HepG2 (cell line): ENCODE data around the gene EBF4. TPM values are rescaled to one million over a fixed set of nuclear protein-coding genes. Genes with fewer than 3 reads are reported as not detected.

ENCODE experiments used
- AKAP8 ChIP-seq: sonication (generic); formaldehyde crosslinking; IDR thresholded peaks from 2 replicates; pipeline ENCODE4 v1.5.1; 2020; ENCODE audit warnings: mild to moderate bottlenecking, missing genetic modification reagents
- CBFB ChIP-seq: sonication (generic); formaldehyde crosslinking; IDR thresholded peaks from 2 replicates; pipeline ENCODE4 v1.4.0; 2020; ENCODE audit warnings: missing genetic modification reagents
- ELF1 ChIP-seq: sonication (generic); formaldehyde crosslinking; IDR thresholded peaks from 2 replicates; pipeline ENCODE4 v1.4.0; 2020; ENCODE audit warnings: missing genetic modification reagents
- ETV5 ChIP-seq: IDR thresholded peaks from 2 replicates; pipeline ENCODE4 v1.6.1; 2018; ENCODE audit warnings: missing biosample characterization, missing genetic modification reagents, inconsistent platforms, borderline replicate concordance
- GABPB1 ChIP-seq: IDR thresholded peaks from 2 replicates; pipeline ENCODE4 v1.6.1; 2016; ENCODE audit warnings: mild to moderate bottlenecking, missing genetic modification reagents, moderate library complexity, missing compliant biosample characterization
- KDM5B ChIP-seq: sonication (generic); formaldehyde crosslinking; IDR thresholded peaks from 2 replicates; pipeline ENCODE4 v1.4.0; 2020; ENCODE audit warnings: missing genetic modification reagents, mild to moderate bottlenecking, borderline replicate concordance
- POGZ ChIP-seq: sonication (generic); formaldehyde crosslinking; IDR thresholded peaks from 2 replicates; pipeline ENCODE4 v1.4.0; 2020; ENCODE audit warnings: mild to moderate bottlenecking, missing genetic modification reagents
- REXO4 ChIP-seq: sonication (generic); formaldehyde crosslinking; IDR thresholded peaks from 2 replicates; pipeline ENCODE4 v1.8.0; 2022; ENCODE audit warnings: missing genetic modification reagents, mild to moderate bottlenecking, borderline replicate concordance
- SALL1 ChIP-seq: sonication (generic); formaldehyde crosslinking; IDR thresholded peaks from 2 replicates; pipeline ENCODE4 v1.8.0; 2022; ENCODE audit warnings: mild to moderate bottlenecking, missing genetic modification reagents
- SMC3 ChIP-seq: IDR thresholded peaks from 2 replicates; pipeline ENCODE4 v1.6.1; 2011; ENCODE audit warnings: low read length, improper control_type of control experiment
- SPEN ChIP-seq: sonication (generic); formaldehyde crosslinking; IDR thresholded peaks from 2 replicates; pipeline ENCODE4 v1.5.1; 2020; ENCODE audit warnings: low read depth, mild to moderate bottlenecking, missing genetic modification reagents
- SRSF4 ChIP-seq: fragments of 200-400 bp; formaldehyde crosslinking; IDR thresholded peaks from one replicate; pipeline ENCODE4 v1.6.1; 2018; ENCODE audit warnings: mild to moderate bottlenecking, low read depth, low read length, moderate library complexity; ENCODE audit not compliant: poor library complexity, severe bottlenecking
- ZFP41 ChIP-seq: sonication (generic); formaldehyde crosslinking; IDR thresholded peaks from 2 replicates; pipeline ENCODE4 v1.4.0; 2020; ENCODE audit warnings: mild to moderate bottlenecking, missing genetic modification reagents, borderline replicate concordance
- ZNF225 ChIP-seq: sonication (generic); formaldehyde crosslinking; IDR thresholded peaks from 2 replicates; pipeline ENCODE4 v1.4.0; 2020; ENCODE audit warnings: mild to moderate bottlenecking, missing genetic modification reagents
- ZNF235 ChIP-seq: sonication (generic); formaldehyde crosslinking; IDR thresholded peaks from 2 replicates; pipeline ENCODE4 v1.8.1; 2023; ENCODE audit warnings: mild to moderate bottlenecking, missing genetic modification reagents, borderline replicate concordance
- ZNF674 ChIP-seq: sonication (generic); formaldehyde crosslinking; IDR thresholded peaks from 2 replicates; pipeline ENCODE4 v1.5.0; 2020; ENCODE audit warnings: low read depth, mild to moderate bottlenecking, missing genetic modification reagents
- ZNF776 ChIP-seq: sonication (generic); formaldehyde crosslinking; IDR thresholded peaks from 2 replicates; pipeline ENCODE4 v1.4.0; 2020; ENCODE audit warnings: mild to moderate bottlenecking, missing genetic modification reagents
- polyA plus RNA-seq, 8 experiments: library from polyadenylated mRNA; depleted of rRNA in 3 of 8; stranded (reverse) in 7 of 8; unstranded in 1 of 8; fragments of >200 nt; fragmentation: Illumina TruSeq in 4 of 8; extraction: Trizol in 4 of 8; gene quantifications; 2 replicates each; pipeline versions ENCODE4 v1.2.1 to v1.2.3, GENCODE V29; 2011 to 2016; ENCODE audit warnings: low read depth in 4 of 8, missing spikeins in 1 of 8, mixed read lengths in 1 of 8; ENCODE audit not compliant: insufficient read depth in 1 of 8
- total RNA-seq, 5 experiments: library from RNA; depleted of rRNA; stranded (reverse); fragments of >200 nt; fragmentation: Illumina TruSeq; extraction: Trizol; gene quantifications; 2 replicates each; pipeline ENCODE4 v1.2.3, GENCODE V29; 2016; ENCODE audit warnings: low read depth in 1 of 5
- TF ChIP-seq, protein P1 (sequence below): sonication (generic); formaldehyde crosslinking; IDR thresholded peaks from 2 replicates; pipeline ENCODE4 v1.4.0; 2020; ENCODE audit warnings: mild to moderate bottlenecking, missing genetic modification reagents
- TF ChIP-seq, protein P2 (sequence below): sonication (generic); formaldehyde crosslinking; IDR thresholded peaks from 2 replicates; pipeline ENCODE4 v1.8.1; 2023; ENCODE audit warnings: mild to moderate bottlenecking, moderate library complexity, missing genetic modification reagents
- TF ChIP-seq, protein P3 (sequence below): sonication (generic); formaldehyde crosslinking; IDR thresholded peaks from 2 replicates; pipeline ENCODE4 v1.8.0; 2022; ENCODE audit warnings: missing genetic modification reagents, mild to moderate bottlenecking, borderline replicate concordance
- TF ChIP-seq, protein P4 (sequence below), 2 experiments: sonication (generic) in 1 of 2; formaldehyde crosslinking in 1 of 2; IDR thresholded peaks; 2 replicates each; pipeline versions ENCODE4 v1.4.0 to v1.6.1; 2018 to 2020; ENCODE audit warnings: missing genetic modification reagents in 2 of 2, borderline replicate concordance in 1 of 2, low read depth in 1 of 2, mild to moderate bottlenecking in 1 of 2, missing biosample characterization in 1 of 2
- TF ChIP-seq, protein P5 (sequence below): IDR thresholded peaks from 2 replicates; pipeline ENCODE4 v1.6.1; 2016; ENCODE audit warnings: low read depth, control low read depth

Gene EBF4
- total and polyA plus RNA-seq, 2 of the 13 experiments (the other 11 are each of a cell fraction or from before 2014, with no cell fraction given) = 0.84 to 2.2 TPM

DNA sequence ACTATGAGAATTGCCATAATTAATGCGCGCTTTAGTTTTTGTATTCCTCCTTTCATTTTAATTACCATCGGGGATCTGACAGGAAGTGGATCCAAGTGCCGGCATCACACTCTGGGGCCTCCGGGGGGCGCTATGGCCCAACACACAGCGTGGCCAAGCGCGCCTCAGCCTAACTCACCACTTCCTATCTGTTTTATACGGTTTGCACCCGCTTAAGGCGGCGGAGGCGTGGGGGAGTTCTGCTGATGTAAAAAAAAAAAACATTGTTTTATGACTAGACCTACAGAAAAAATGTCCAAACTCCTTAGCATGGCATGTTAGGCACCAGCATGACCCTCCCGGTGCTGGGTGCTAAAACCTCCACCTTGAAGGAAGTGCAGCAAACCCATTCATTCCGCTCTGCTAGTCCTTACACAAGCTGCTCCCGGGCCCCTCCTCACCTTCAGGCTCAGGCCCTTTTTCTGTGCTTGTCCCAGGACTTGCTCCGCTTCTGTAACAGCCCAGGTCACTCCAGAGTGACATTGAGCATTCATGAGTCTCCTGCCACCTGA lies 4.5 kb upstream of the EBF4 start (continued):
- TF ChIP-seq, protein P1, sequence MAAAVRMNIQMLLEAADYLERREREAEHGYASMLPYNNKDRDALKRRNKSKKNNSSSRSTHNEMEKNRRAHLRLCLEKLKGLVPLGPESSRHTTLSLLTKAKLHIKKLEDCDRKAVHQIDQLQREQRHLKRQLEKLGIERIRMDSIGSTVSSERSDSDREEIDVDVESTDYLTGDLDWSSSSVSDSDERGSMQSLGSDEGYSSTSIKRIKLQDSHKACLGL (CRISPR knock-in tag) = 0 out of 2 replicates have a peak, but pooled peaks have one; percentile 33
- TF ChIP-seq POGZ (CRISPR knock-in tag) (0 out of 2 replicates have a peak, but pooled peaks have one; percentile 14), KDM5B (CRISPR knock-in tag) (0 out of 2 replicates have a peak, but pooled peaks have one; percentile 17), SALL1 (CRISPR knock-in tag) (no peak), ZNF235 (CRISPR knock-in tag) (0 out of 2 replicates have a peak, but pooled peaks have one; percentile 46), ZNF225 (CRISPR knock-in tag) (peak; percentile 26; the same call in 1 of the 2 replicates), AKAP8 (CRISPR knock-in tag) (no peak), ZFP41 (0 out of 2 replicates have a peak, but pooled peaks have one; percentile 13), SMC3 (0 out of 2 replicates have a peak, but pooled peaks have one; percentile 19), CBFB (CRISPR knock-in tag) (peak; percentile 9; the same call in 1 of the 2 replicates), ZNF776 (CRISPR knock-in tag) (no peak), ELF1 (CRISPR knock-in tag) (0 out of 2 replicates have a peak, but pooled peaks have one; percentile 42), ETV5 (CRISPR knock-in tag) (peak; percentile 44; the same call in 1 of the 2 replicates), SRSF4 (no peak), SPEN (peak; percentile 51; the same call in 1 of the 2 replicates), GABPB1 (CRISPR knock-in tag) (peak; percentile 60), ZNF674 (no peak), REXO4 (CRISPR knock-in tag) (no peak)
- TF ChIP-seq, protein P2, sequence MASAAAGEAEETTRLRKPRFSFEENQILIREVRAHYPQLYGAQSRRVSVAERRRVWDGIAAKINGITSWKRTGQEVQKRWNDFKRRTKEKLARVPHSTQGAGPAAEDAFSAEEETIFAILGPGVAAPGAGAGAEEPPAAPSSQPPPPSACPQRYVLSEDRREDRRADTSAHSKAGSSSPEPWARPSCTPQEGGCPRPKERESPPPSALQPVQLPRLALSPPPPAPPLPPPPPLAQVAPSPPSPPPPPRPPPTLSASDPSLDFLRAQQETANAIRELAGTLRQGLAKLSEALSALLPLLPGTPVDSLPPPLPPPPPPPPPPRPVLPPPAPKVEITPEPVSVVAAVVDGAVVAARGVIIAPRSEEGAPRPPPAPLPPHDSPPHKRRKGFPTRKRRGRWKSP (CRISPR knock-in tag) = no peak
- TF ChIP-seq, protein P3, sequence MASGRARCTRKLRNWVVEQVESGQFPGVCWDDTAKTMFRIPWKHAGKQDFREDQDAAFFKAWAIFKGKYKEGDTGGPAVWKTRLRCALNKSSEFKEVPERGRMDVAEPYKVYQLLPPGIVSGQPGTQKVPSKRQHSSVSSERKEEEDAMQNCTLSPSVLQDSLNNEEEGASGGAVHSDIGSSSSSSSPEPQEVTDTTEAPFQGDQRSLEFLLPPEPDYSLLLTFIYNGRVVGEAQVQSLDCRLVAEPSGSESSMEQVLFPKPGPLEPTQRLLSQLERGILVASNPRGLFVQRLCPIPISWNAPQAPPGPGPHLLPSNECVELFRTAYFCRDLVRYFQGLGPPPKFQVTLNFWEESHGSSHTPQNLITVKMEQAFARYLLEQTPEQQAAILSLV (CRISPR knock-in tag) = peak; percentile 55; the same call in 1 of the 2 replicates
- TF ChIP-seq, protein P4, sequence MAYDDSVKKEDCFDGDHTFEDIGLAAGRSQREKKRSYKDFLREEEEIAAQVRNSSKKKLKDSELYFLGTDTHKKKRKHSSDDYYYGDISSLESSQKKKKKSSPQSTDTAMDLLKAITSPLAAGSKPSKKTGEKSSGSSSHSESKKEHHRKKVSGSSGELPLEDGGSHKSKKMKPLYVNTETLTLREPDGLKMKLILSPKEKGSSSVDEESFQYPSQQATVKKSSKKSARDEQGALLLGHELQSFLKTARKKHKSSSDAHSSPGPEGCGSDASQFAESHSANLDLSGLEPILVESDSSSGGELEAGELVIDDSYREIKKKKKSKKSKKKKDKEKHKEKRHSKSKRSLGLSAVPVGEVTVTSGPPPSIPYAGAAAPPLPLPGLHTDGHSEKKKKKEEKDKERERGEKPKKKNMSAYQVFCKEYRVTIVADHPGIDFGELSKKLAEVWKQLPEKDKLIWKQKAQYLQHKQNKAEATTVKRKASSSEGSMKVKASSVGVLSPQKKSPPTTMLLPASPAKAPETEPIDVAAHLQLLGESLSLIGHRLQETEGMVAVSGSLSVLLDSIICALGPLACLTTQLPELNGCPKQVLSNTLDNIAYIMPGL (CRISPR knock-in tag; IDR thresholded peaks at IDR 0.05; ENCODE audit: borderline replicate concordance in 1 of 2, low read depth in 1 of 2) = 0 out of 4 replicates have a peak, but pooled peaks of 1 of the 2 experiments have one; percentile 20
- TF ChIP-seq, protein P5, sequence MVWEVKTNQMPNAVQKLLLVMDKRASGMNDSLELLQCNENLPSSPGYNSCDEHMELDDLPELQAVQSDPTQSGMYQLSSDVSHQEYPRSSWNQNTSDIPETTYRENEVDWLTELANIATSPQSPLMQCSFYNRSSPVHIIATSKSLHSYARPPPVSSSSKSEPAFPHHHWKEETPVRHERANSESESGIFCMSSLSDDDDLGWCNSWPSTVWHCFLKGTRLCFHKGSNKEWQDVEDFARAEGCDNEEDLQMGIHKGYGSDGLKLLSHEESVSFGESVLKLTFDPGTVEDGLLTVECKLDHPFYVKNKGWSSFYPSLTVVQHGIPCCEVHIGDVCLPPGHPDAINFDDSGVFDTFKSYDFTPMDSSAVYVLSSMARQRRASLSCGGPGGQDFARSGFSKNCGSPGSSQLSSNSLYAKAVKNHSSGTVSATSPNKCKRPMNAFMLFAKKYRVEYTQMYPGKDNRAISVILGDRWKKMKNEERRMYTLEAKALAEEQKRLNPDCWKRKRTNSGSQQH = 0 out of 2 replicates have a peak, but pooled peaks have one; percentile 54
